Measurements from ENCODE around the gene MBD3L4. TPM values are rescaled to one million over a fixed set of nuclear protein-coding genes. Genes with fewer than 3 reads are reported as not detected.
"Not testable (repeated sequence)": the region's sequence is repeated elsewhere in the genome, so short reads cannot be mapped to it uniquely, and the experiment has no call there.

Gene MBD3L4
- total RNA-seq, 2 experiments from 2014 or later = not detected

DNA sequence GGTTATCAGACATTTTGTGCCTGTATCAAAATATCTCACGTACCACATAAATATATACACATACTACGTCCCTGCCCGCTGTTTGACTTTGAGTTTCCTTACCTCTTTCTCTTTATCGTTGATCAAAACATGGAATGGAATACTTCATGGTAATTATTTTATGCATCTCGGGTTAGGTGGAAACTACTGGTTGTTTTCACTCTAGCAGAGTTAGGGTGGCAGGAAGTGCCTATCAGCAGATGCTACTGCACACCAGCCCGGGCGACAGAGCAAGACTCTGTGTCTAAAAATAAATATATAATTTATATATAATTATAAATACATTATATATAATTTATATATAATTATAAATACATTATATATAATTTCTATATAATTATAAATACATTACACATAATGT lies 12.9 kb upstream of the MBD3L4 start:
- H3K36me3 ChIP-seq (ENCODE audit: insufficient read depth, low read length); H3K4me2 ChIP-seq (ENCODE audit: low read length); intact Hi-C loops (cut with micrococcal nuclease; ENCODE audit: unreplicated experiment); DNase-seq (ENCODE audit: low spot score); H3K4me3 ChIP-seq (ENCODE audit: low read depth, low read length, poor library complexity, severe bottlenecking); BruUV-seq (replicated peaks); H2AFZ ChIP-seq (ENCODE audit: low read length); H4K20me1 ChIP-seq (ENCODE audit: insufficient read depth, low read length); POLR2A ChIA-PET; H3K27ac ChIP-seq (ENCODE audit: low read depth, low read length, poor library complexity, severe bottlenecking); H3K9me3 ChIP-seq (ENCODE audit: low read length); H3K79me2 ChIP-seq (ENCODE audit: insufficient read depth, low read depth, low read length); CTCF ChIA-PET (ENCODE audit: unreplicated experiment); H3K9me2 ChIP-seq (ENCODE audit: insufficient read depth, low read length); H3K4me1 ChIP-seq (ENCODE audit: insufficient read depth, low read length, poor library complexity, severe bottlenecking): not testable (repeated sequence)

GRCh38 chr19:7051421-7051820 lies 11.4 kb upstream of the MBD3L4 start:
- DNase-seq (ENCODE audit: low spot score); POLR2A ChIA-PET; intact Hi-C loops (cut with micrococcal nuclease; ENCODE audit: unreplicated experiment): not testable (repeated sequence)

GRCh38 chr19:7049021-7049420 lies 9.0 kb upstream of the MBD3L4 start, which contains the start of gene MBD3L2:
Gene MBD3L2, plus strand, starts transcription at chr19:7049321. Its CDS starts 53 bp downstream, at chr19:7049374.
- not testable (repeated sequence) for H3K9me3 ChIP-seq (ENCODE audit: low read length); BruUV-seq (replicated peaks)

More at GRCh38 chr19:7051421-7051820, 11.4 kb upstream of the MBD3L4 start:
- CTCF ChIA-PET (ENCODE audit: unreplicated experiment); H3K9me3 ChIP-seq (ENCODE audit: low read length); H3K4me2 ChIP-seq (ENCODE audit: low read length); BruUV-seq (replicated peaks); H2AFZ ChIP-seq (ENCODE audit: low read length); H3K36me3 ChIP-seq (ENCODE audit: insufficient read depth, low read length); H3K4me3 ChIP-seq (ENCODE audit: low read depth, low read length, poor library complexity, severe bottlenecking); H4K20me1 ChIP-seq (ENCODE audit: insufficient read depth, low read length); H3K79me2 ChIP-seq (ENCODE audit: insufficient read depth, low read depth, low read length); H3K9me2 ChIP-seq (ENCODE audit: insufficient read depth, low read length); H3K4me1 ChIP-seq (ENCODE audit: insufficient read depth, low read length, poor library complexity, severe bottlenecking); H3K27ac ChIP-seq (ENCODE audit: low read depth, low read length, poor library complexity, severe bottlenecking): not testable (repeated sequence)

DNA sequence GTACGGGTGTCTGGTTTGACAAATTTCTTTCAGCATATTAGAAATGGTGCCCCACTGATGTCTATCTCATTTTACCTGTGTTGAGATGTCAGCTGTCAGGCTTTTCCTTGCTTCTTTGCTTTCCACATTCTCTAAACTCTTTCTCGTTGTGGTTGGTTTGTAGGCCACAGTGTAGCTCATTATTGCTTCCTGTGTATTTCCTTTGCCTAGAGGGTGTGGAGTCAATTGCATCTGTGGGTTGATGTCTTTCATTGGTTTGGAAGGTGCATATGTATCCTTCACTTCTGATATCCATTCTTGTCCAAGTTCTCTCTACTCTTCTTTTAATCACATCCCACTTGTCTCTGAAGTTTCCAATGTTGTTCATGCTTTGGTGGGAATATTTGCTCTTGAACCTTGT lies 1.6 kb upstream of the MBD3L4 start:
- H3K9me2 ChIP-seq (ENCODE audit: insufficient read depth, low read length); H3K27ac ChIP-seq (ENCODE audit: low read depth, low read length, poor library complexity, severe bottlenecking); H3K4me2 ChIP-seq (ENCODE audit: low read length); intact Hi-C loops (cut with micrococcal nuclease; ENCODE audit: unreplicated experiment); H3K9me3 ChIP-seq (ENCODE audit: low read length); BruUV-seq (replicated peaks); H3K36me3 ChIP-seq (ENCODE audit: insufficient read depth, low read length); H2AFZ ChIP-seq (ENCODE audit: low read length); H4K20me1 ChIP-seq (ENCODE audit: insufficient read depth, low read length); POLR2A ChIA-PET; H3K4me3 ChIP-seq (ENCODE audit: low read depth, low read length, poor library complexity, severe bottlenecking); H3K79me2 ChIP-seq (ENCODE audit: insufficient read depth, low read depth, low read length); CTCF ChIA-PET (ENCODE audit: unreplicated experiment); H3K4me1 ChIP-seq (ENCODE audit: insufficient read depth, low read length, poor library complexity, severe bottlenecking); DNase-seq (ENCODE audit: low spot score): not testable (repeated sequence)

More at GRCh38 chr19:7049021-7049420, 9.0 kb upstream of the MBD3L4 start, which contains the start of gene MBD3L2:
- H3K79me2 ChIP-seq (ENCODE audit: insufficient read depth, low read depth, low read length); H3K36me3 ChIP-seq (ENCODE audit: insufficient read depth, low read length); CTCF ChIA-PET (ENCODE audit: unreplicated experiment); H3K4me2 ChIP-seq (ENCODE audit: low read length); intact Hi-C loops (cut with micrococcal nuclease; ENCODE audit: unreplicated experiment); H3K4me3 ChIP-seq (ENCODE audit: low read depth, low read length, poor library complexity, severe bottlenecking); H3K27ac ChIP-seq (ENCODE audit: low read depth, low read length, poor library complexity, severe bottlenecking); POLR2A ChIA-PET; H3K4me1 ChIP-seq (ENCODE audit: insufficient read depth, low read length, poor library complexity, severe bottlenecking); H4K20me1 ChIP-seq (ENCODE audit: insufficient read depth, low read length); H3K9me2 ChIP-seq (ENCODE audit: insufficient read depth, low read length); H2AFZ ChIP-seq (ENCODE audit: low read length); DNase-seq (ENCODE audit: low spot score): not testable (repeated sequence)

DNA sequence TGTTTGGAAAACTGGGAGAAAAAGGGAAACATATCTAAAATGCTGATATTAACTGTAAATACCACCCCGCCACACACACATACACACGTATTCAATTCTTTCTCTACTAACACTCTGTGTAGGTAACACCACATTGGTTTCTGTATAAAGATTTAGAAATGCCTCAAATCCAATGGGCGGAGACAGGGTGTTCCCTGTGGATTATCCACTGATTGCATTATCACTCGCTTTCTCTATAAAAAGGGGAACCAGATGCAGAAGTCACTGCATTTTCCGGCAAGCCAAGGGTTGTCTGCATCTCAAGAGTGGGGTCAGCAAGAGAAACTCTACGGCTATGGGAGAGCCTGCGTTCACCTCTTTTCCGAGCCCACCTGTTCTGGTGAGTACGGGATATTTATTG lies 9.7 kb downstream of the MBD3L4 start, which contains the start of gene MBD3L5:
TSS of gene MBD3L5 (plus strand) at position 301 of the 400 bp plus-strand sequence. CDS start at position 335, 34 bp downstream.
- not testable (repeated sequence) for H3K27ac ChIP-seq (ENCODE audit: low read depth, low read length, poor library complexity, severe bottlenecking)

DNA sequence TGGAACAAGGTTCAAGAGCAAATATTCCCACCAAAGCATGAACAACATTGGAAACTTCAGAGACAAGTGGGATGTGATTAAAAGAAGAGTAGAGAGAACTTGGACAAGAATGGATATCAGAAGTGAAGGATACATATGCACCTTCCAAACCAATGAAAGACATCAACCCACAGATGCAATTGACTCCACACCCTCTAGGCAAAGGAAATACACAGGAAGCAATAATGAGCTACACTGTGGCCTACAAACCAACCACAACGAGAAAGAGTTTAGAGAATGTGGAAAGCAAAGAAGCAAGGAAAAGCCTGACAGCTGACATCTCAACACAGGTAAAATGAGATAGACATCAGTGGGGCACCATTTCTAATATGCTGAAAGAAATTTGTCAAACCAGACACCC lies 11.2 kb downstream of the MBD3L4 start:
- H3K4me2 ChIP-seq (ENCODE audit: low read length); POLR2A ChIA-PET; H4K20me1 ChIP-seq (ENCODE audit: insufficient read depth, low read length); H3K4me1 ChIP-seq (ENCODE audit: insufficient read depth, low read length, poor library complexity, severe bottlenecking); DNase-seq (ENCODE audit: low spot score); H3K36me3 ChIP-seq (ENCODE audit: insufficient read depth, low read length); H3K9me3 ChIP-seq (ENCODE audit: low read length); CTCF ChIA-PET (ENCODE audit: unreplicated experiment); BruUV-seq (replicated peaks); H3K4me3 ChIP-seq (ENCODE audit: low read depth, low read length, poor library complexity, severe bottlenecking); H3K79me2 ChIP-seq (ENCODE audit: insufficient read depth, low read depth, low read length); intact Hi-C loops (cut with micrococcal nuclease; ENCODE audit: unreplicated experiment); H3K27ac ChIP-seq (ENCODE audit: low read depth, low read length, poor library complexity, severe bottlenecking); H3K9me2 ChIP-seq (ENCODE audit: insufficient read depth, low read length); H2AFZ ChIP-seq (ENCODE audit: low read length): not testable (repeated sequence)

More for the DNA sequence above, 9.7 kb downstream of the MBD3L4 start, which contains the start of gene MBD3L5:
- CTCF ChIA-PET (ENCODE audit: unreplicated experiment); H4K20me1 ChIP-seq (ENCODE audit: insufficient read depth, low read length); H3K4me3 ChIP-seq (ENCODE audit: low read depth, low read length, poor library complexity, severe bottlenecking); H2AFZ ChIP-seq (ENCODE audit: low read length); H3K9me2 ChIP-seq (ENCODE audit: insufficient read depth, low read length); H3K4me2 ChIP-seq (ENCODE audit: low read length); H3K79me2 ChIP-seq (ENCODE audit: insufficient read depth, low read depth, low read length); DNase-seq (ENCODE audit: low spot score); BruUV-seq (replicated peaks); intact Hi-C loops (cut with micrococcal nuclease; ENCODE audit: unreplicated experiment); H3K36me3 ChIP-seq (ENCODE audit: insufficient read depth, low read length); POLR2A ChIA-PET; H3K4me1 ChIP-seq (ENCODE audit: insufficient read depth, low read length, poor library complexity, severe bottlenecking); H3K9me3 ChIP-seq (ENCODE audit: low read length): not testable (repeated sequence)

- H3K27ac ChIP-seq (ENCODE audit: low read depth, low read length, poor library complexity, severe bottlenecking); H3K9me3 ChIP-seq (ENCODE audit: low read length); H3K4me1 ChIP-seq (ENCODE audit: insufficient read depth, low read length, poor library complexity, severe bottlenecking); H4K20me1 ChIP-seq (ENCODE audit: insufficient read depth, low read length); H3K36me3 ChIP-seq (ENCODE audit: insufficient read depth, low read length); H2AFZ ChIP-seq (ENCODE audit: low read length); H3K79me2 ChIP-seq (ENCODE audit: insufficient read depth, low read depth, low read length); H3K4me3 ChIP-seq (ENCODE audit: low read depth, low read length, poor library complexity, severe bottlenecking); intact Hi-C loops (cut with micrococcal nuclease; ENCODE audit: unreplicated experiment); CTCF ChIA-PET (ENCODE audit: unreplicated experiment); DNase-seq (ENCODE audit: low spot score); POLR2A ChIA-PET; H3K4me2 ChIP-seq (ENCODE audit: low read length); BruUV-seq (replicated peaks); H3K9me2 ChIP-seq (ENCODE audit: insufficient read depth, low read length): not testable (repeated sequence)
Measured at GRCh38 chr19:7021331-7021730, 18.6 kb downstream of the MBD3L4 start, which contains the start of gene MBD3L2B. Gene MBD3L2B, minus strand, starts transcription at chr19:7021431. Its CDS starts 34 bp downstream, at chr19:7021397.

Measured in OCI-LY7 (cell line).